GM19328 (cell line): ENCODE measurements around the gene VARS1.

ENCODE experiments used
- ATAC-seq: cut with Tn5 transposase; IDR thresholded peaks from one replicate; pipeline ENCODE4 v1.9.1; 2021; ENCODE audit warnings: mild to moderate bottlenecking, moderate library complexity; ENCODE audit not compliant: unreplicated experiment

VARS1 gene

GRCh38 chr6:31749301-31750036 is 46.1 kb downstream of the VARS1 start:
- ATAC-seq: no peak
